Measurements from ENCODE around the gene PAQR8. TPM values are rescaled to one million over a fixed set of nuclear protein-coding genes. Genes with fewer than 3 reads are reported as not detected.
"Not testable (repeated sequence)": the region's sequence is repeated elsewhere in the genome, so short reads cannot be mapped to it uniquely, and the experiment has no call there.

Gene PAQR8
- polyA plus RNA-seq, 3 donors: 19.2 to 24.7 (median 20.2) TPM

- DNase-seq (ENCODE audit: extremely low read depth in 1 of 11, low read depth in 9 of 11, low spot score in 4 of 11): no peak
Observed at GRCh38 chr6:52420668-52421358, 58.9 kb downstream of the PAQR8 start.

GRCh38 chr6:52422156-52422555 is 60.2 kb downstream of the PAQR8 start:
- DNase-seq (ENCODE audit: extremely low read depth in 1 of 11, low read depth in 9 of 11, low spot score in 4 of 11): no peak

GRCh38 chr6:52423448-52423847 is 61.5 kb downstream of the PAQR8 start:
- no peak for DNase-seq (ENCODE audit: extremely low read depth in 1 of 11, low read depth in 9 of 11, low spot score in 4 of 11)

GRCh38 chr6:52423971-52424381 is 62.0 kb downstream of the PAQR8 start:
- DNase-seq (ENCODE audit: extremely low read depth in 1 of 11, low read depth in 9 of 11, low spot score in 4 of 11): no peak

- no peak for DNase-seq (ENCODE audit: extremely low read depth in 1 of 11, low read depth in 9 of 11, low spot score in 4 of 11)
Observed at GRCh38 chr6:52424513-52424912, 62.6 kb downstream of the PAQR8 start.

GRCh38 chr6:52426667-52427066 is 64.7 kb downstream of the PAQR8 start:
- DNase-seq (ENCODE audit: extremely low read depth in 1 of 11, low read depth in 9 of 11, low spot score in 4 of 11): no peak

GRCh38 chr6:52433294-52433693 is 71.3 kb downstream of the PAQR8 start:
- DNase-seq (ENCODE audit: extremely low read depth in 1 of 11, low read depth in 9 of 11, low spot score in 4 of 11): not testable (repeated sequence)

GRCh38 chr6:52435345-52435744 is 73.4 kb downstream of the PAQR8 start:
- DNase-seq (ENCODE audit: extremely low read depth in 1 of 11, low read depth in 9 of 11, low spot score in 4 of 11): no peak

GRCh38 chr6:52438926-52439325 is 77.0 kb downstream of the PAQR8 start:
- DNase-seq (ENCODE audit: extremely low read depth in 1 of 11, low read depth in 9 of 11, low spot score in 4 of 11): no peak

- no peak for DNase-seq (ENCODE audit: extremely low read depth in 1 of 11, low read depth in 9 of 11, low spot score in 4 of 11)
Observed at GRCh38 chr6:52454556-52454955, 92.6 kb downstream of the PAQR8 start.

GRCh38 chr6:52457096-52457495 is 95.1 kb downstream of the PAQR8 start:
- DNase-seq (ENCODE audit: extremely low read depth in 1 of 11, low read depth in 9 of 11, low spot score in 4 of 11): no peak

Other genes starting within 250 kb of the PAQR8 start
- not detected for gene IL17A, start 175.8 kb upstream of the PAQR8 start, polyA plus RNA-seq (ENCODE audit: insufficient read length in 3 of 3)
- under 1 TPM; 0.56 to 0.61 (median 0.59) TPM for gene IL17F, start 117.7 kb upstream of the PAQR8 start, polyA plus RNA-seq (ENCODE audit: insufficient read length in 3 of 3)
- gene MCM3, start 77.4 kb upstream of the PAQR8 start, polyA plus RNA-seq (ENCODE audit: insufficient read length in 3 of 3): 100 to 1,000 TPM; 110 to 142 (median 137) TPM
- gene EFHC1, start 58.2 kb downstream of the PAQR8 start, polyA plus RNA-seq (ENCODE audit: insufficient read length in 3 of 3): 10 to 100 TPM; 50.8 to 68.0 (median 63.2) TPM
- 10 to 100 TPM; 43.2 to 47.6 (median 46.4) TPM for gene TRAM2, start 214.9 kb downstream of the PAQR8 start, polyA plus RNA-seq (ENCODE audit: insufficient read length in 3 of 3)

Measured in renal cortex interstitium (tissue), 11 donors.